GM19438 (cell line): Measurements from ENCODE around the gene VPS41.

Experiments used
- ATAC-seq: cut with Tn5 transposase; IDR thresholded peaks from one replicate; pipeline ENCODE4 v1.9.1; 2021; ENCODE audit warnings: low read depth; ENCODE audit not compliant: unreplicated experiment

The VPS41 gene

GRCh38 chr7:38820571-38820970 lies 88.4 kb downstream of the VPS41 start:
- no peak for ATAC-seq

GRCh38 chr7:38819463-38819862 lies 89.5 kb downstream of the VPS41 start:
- no peak for ATAC-seq

- no peak for ATAC-seq
These were observed 91.5 kb downstream of the VPS41 start for GRCh38 chr7:38817526-38817925.

GRCh38 chr7:38813768-38814167 lies 95.2 kb downstream of the VPS41 start:
- no peak for ATAC-seq

- no peak for ATAC-seq
These were observed 102.1 kb downstream of the VPS41 start for GRCh38 chr7:38806912-38807311.

- no peak for ATAC-seq
These were observed 107.2 kb downstream of the VPS41 start for GRCh38 chr7:38801786-38802185.

- no peak for ATAC-seq
These were observed 110.3 kb downstream of the VPS41 start for GRCh38 chr7:38798552-38799267.

- no peak for ATAC-seq
These were observed 112.1 kb downstream of the VPS41 start for GRCh38 chr7:38796626-38797501.

- ATAC-seq = no peak
These were observed 113.4 kb downstream of the VPS41 start for GRCh38 chr7:38795593-38795992.

GRCh38 chr7:38781991-38782390 lies 127.0 kb downstream of the VPS41 start:
- ATAC-seq = no peak

- ATAC-seq = no peak
These were observed 131.4 kb downstream of the VPS41 start for GRCh38 chr7:38777609-38778008.

- no peak for ATAC-seq
These were observed 133.3 kb downstream of the VPS41 start for GRCh38 chr7:38775506-38776175.

GRCh38 chr7:38773430-38773829 lies 135.6 kb downstream of the VPS41 start:
- ATAC-seq = no peak

- no peak for ATAC-seq
These were observed 148.8 kb downstream of the VPS41 start for GRCh38 chr7:38760226-38760625.

- ATAC-seq = no peak
These were observed 150.0 kb downstream of the VPS41 start for GRCh38 chr7:38759028-38759427.

GRCh38 chr7:38757931-38758330 lies 151.1 kb downstream of the VPS41 start:
- ATAC-seq = no peak

- ATAC-seq = no peak
These were observed 152.5 kb downstream of the VPS41 start for GRCh38 chr7:38756521-38756920.

- no peak for ATAC-seq
These were observed 155.6 kb downstream of the VPS41 start for GRCh38 chr7:38753347-38753746.

GRCh38 chr7:38751416-38751815 lies 157.6 kb downstream of the VPS41 start:
- no peak for ATAC-seq

- no peak for ATAC-seq
These were observed 160.9 kb downstream of the VPS41 start for GRCh38 chr7:38748056-38748610.

- ATAC-seq = no peak
These were observed 162.6 kb downstream of the VPS41 start for GRCh38 chr7:38746438-38746837.
